Hypothalamus (tissue), 51 donors: Measurements from ENCODE around the gene KREMEN1.
"Not testable (repeated sequence)": the region's sequence is repeated elsewhere in the genome, so short reads cannot be mapped to it uniquely, and the experiment has no call there.

Experiments used
- DNase-seq, 51 donors: peaks; one replicate each; lab custom pipeline; 2025; lab: John Stamatoyannopoulos, UW

Gene KREMEN1

DNA sequence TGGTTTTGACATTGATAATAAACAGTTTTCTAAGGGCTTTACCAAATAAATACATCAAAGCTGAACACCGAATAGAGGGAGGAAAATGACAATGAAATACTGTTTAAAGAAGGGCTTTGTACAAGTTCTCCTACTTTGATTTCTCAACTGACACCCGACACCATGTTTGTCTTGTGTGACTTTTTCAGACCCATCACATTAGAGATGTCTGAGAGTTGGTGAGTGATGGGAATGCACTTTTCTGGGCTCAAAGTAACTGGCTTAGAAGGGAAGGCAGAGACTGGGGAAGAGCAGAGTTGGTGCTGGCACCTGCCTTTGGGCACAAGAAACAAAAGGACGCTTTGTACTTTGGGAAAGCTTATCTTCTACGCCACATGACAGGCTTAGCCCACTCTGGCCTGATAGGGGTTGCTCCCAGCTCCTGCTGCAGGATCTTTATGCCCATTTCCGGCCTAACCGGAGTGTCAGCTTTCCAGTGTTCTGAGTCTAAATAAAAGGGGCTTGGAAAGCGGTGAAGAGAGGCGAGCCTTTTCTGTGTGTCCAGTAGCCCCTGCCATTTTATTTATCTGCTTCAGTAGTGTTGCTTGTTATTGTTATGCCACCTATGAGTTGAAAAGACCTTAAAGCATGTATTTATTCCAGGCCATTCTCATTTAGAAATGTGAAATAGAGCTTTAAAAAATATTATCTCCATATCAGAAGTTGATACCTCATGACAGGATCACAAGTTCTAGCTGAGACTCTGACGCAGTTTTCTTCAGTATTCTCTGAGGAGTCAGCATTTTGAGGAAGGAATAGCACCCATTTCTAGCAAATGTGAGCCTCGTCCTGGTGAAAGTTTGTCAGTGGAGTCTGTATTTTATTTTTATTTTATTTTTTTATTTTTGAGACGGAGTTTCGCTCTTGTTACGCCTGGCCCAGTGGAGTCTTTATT lies 24.2 kb downstream of the KREMEN1 start:
- peak in 5 of 51 donors; percentile 11 to 29 (median 20) for DNase-seq

DNA sequence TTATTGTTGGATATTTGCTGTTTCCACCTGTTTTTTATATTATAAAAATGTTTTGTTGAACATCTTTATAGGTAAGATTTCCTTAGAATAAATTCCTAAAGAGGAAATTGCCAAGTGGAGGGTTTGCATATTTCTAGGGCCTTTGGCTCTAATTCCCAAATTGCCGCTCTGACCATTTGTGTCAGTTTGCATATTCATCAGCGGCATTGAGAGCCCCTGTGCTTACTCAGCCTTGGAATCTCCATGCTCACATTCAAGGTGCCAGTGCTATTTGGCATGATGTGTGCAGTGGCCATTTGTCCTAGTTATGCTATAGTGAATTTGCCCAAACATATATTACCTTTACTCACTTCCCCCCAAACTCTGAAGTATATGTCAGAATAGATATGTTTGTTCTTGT lies 25.5 kb downstream of the KREMEN1 start:
- DNase-seq: no peak

DNA sequence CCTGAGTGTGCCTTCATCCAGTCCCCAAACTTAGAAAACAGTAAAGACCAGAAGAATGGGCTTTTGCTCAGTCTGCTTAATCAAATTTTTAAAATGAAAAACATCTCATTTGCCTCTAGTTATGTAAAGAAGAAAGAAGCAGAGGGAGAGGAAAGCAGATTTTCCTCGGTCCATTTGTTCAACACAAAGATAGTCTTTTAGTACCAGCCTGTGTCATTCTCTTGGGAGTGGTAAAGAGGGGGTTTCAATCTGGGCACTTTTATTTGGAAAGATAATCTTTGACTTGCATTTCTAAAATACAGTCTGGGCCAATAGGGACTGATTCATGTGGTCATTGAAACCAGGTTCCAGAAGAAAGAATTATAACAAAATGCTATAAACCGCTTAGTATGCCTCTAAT lies 29.5 kb downstream of the KREMEN1 start:
- DNase-seq: no peak

DNA sequence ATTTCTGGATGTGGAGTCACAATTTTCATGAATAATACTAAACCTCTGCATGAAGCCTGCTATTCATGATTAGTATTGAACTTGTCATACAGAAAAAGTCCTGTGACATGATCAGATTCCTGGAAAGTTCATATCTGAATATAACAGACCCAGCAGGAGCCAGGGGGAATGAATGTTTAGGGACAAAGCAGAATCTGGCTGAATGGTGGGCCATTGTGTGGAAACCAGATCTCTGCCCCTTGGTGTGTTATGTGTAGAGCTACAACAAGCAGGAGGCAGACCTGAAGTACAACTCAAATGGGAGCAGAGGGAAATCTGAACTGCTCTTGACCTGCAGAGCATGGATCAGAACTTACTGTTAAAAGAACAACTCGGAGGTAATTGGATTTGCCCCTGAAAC lies 30.3 kb downstream of the KREMEN1 start:
- no peak for DNase-seq

DNA sequence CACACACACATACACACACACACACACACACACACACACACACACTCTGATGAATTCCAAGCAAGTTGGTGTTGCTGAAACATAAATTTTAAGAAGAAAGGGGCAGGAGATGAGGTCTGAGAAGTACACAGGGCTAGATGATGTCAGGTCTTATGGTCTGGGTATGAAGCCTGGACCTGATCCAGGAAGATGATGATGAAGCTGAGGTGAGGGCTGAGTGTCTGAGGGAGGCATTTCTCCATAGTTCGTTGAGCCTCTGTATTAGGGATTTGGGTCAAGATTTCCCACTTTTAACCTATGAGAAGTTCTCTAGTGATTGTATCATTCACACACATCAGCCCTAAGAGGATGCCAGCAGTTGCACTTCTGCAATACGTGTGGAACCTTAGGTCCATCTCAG lies 32.6 kb downstream of the KREMEN1 start:
- DNase-seq: no peak

DNA sequence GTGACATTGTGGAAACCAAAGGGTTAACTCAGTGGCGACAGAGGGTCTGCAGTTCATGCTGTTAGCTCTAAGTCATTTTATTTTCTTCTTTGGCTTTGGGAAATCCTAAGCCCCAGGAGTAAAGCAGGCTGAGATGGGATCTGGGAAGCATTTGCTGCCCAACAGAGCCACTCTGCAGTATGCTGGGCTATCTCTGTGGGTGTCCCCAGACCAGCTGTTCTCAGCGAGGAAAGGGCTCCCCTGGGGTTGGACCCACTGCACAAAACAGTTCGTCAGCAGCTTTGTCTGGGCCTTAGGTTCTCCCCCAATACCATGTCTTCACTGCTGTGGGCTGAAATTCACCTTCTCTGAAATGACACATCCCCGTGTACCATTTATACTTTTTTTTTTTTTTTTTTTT lies 34.0 kb downstream of the KREMEN1 start:
- no peak for DNase-seq

DNA sequence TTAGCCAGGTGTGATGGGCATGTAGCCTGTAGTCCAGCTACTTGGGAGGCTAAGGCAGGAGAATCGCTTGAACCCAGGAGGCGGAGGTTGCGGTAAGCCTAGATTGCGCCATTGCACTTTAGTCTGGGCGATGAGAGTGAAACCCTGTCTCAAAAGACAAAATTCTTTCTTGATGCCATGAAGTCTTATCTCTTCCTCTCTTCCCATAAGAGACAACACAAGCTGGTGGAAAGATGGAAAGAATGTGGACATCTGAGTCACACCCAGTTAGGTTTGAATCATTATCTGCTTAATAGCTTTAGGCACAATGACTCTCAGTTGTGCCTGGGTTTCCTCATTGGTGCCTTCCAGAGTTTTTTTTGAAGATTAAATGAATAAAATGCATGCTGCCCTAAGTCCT lies 35.3 kb downstream of the KREMEN1 start:
- no peak for DNase-seq

DNA sequence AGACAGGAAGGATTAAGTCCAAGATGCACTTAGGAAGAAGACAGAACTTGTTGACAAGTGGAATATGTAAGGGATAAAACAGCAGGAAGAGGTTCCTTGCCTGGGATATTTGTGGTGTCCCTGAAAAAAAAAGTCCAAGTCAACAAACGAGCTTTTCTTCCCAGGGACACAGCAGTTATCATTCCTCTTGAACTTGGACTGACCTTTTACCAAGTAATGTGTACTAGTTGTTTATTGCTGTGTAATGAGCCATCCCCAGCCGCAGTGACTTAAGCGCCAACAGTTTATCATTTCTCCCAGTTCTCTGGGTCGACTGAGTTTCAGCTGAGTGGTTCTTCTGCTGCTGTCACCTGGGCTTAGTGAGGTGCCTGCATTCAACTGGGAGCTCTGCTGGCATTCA lies 37.0 kb downstream of the KREMEN1 start:
- no peak for DNase-seq

DNA sequence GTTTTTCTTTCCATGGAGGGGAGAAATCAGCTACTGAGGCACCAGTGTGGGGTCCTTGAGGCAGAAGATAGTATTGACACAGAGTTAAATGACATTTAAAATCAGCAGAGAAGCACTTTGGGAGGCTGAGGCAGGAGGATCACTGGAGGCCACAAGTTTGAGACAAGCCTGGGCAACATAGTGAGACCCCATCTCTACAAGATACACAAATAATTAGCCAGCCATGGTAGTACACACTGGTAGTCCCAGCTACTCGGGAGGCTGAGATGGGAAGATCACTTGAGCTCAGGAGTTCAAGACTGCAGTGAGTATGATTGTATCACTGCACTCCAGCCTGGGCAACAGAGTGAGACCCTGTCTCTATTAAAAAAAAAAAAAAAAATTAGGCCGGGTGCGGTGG lies 38.1 kb downstream of the KREMEN1 start:
- DNase-seq: no peak

DNA sequence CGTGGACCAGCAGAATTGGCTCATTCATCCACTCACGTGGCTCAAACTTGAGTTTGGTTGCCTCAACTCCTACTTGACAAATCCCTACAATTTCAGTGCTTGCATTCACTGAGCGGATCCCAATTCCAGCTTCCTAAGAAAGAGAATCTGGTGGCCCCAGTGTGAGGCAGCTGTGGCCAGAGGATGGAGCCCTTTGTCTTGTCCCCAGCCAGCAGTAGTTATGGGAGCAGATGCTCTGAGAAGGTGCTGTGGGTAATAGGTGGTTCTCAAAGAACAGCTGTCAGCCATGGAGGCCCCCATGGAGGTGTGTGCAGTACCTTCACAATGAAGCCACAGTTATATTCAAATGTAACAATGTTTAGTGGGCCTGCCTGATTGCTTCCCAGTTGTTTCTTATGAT lies 39.3 kb downstream of the KREMEN1 start:
- DNase-seq: peak in 4 of 51 donors; percentile 9 to 32 (median 16)

DNA sequence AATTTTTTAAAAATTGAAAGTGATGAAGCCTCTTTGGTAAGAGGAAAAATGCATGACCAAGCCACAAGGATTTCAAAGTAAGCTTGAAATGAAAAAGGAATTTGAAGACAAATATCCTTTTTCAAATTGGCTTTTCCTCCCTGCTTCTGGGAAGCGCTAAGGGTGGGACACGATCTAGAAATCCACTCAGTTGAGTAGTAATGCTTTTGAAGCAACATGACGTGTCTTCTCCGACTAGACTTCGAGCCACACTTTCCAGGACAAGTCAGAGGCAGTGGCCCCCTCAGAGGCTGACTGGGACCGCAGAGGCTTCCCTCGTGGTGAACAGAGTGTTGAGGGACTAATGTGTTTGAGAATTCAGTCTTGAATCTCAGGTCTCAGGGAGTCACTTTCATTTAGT lies 39.8 kb downstream of the KREMEN1 start:
- no peak for DNase-seq

DNA sequence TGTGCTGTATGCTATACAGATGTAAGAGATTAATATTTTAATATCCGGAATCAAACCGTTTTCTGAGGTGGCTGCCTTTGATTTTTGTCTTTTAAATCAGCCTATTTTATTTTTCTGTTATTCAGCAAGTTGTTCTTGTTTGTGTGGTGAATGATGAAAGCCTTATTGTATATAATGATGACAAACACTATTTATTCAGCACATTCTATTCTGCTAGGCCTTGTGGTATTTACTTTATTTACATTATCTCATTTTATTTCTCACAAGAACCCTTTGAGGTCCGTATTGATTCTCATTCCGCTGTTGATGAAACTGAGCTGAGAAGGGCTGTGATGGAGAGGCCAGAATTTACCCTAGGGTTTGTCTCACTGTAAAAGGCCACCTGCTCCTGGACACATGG lies 40.5 kb downstream of the KREMEN1 start:
- DNase-seq: no peak

DNA sequence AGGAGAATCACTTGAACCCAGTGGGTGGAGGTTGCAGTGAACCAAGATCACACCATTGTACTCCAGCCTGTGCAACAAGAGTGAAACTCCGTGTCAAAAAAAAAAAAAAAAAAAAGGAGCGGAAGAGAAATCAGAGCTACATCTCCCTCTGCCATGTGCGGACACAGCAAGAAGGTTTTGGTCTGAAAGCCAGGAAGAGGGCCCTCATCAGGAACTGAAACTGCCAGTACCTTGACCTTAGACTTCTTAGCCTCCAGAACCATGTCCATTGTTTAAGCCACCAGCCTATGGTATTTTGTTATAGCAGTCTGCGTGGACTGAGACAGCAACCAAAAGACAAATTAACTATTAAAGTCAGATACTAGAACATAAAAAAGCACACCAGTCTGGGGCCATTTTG lies 41.6 kb downstream of the KREMEN1 start:
- DNase-seq: no peak

DNA sequence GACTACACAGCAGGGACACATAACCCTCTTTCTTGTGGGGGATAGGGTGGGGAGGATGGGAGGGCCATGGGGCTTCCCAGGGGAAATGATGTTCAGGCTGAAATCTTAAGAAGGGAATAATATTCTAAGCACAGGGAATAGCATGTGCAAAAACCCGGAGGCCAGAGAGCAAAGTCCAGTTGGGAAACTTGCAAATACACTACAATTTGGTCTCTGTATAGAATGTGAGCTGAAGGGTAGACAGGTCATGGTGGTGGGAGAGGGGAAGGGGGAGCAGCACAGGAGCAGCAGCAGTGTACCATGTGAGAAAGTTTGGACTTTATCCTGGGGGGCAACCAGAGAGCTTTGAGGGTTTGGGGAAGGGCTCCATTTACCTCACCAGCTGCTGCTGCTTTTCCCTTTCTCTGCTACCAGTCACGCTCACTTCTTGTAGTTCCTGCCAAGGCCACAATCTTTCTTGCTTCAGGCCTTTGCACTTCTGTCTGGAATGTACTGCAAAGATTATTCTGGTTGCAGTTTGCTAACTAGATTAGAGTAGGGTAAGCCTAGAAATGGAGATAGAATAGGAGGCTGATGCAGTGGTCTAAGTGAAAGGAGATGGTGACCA lies 43.0 kb downstream of the KREMEN1 start:
- DNase-seq: no peak

DNA sequence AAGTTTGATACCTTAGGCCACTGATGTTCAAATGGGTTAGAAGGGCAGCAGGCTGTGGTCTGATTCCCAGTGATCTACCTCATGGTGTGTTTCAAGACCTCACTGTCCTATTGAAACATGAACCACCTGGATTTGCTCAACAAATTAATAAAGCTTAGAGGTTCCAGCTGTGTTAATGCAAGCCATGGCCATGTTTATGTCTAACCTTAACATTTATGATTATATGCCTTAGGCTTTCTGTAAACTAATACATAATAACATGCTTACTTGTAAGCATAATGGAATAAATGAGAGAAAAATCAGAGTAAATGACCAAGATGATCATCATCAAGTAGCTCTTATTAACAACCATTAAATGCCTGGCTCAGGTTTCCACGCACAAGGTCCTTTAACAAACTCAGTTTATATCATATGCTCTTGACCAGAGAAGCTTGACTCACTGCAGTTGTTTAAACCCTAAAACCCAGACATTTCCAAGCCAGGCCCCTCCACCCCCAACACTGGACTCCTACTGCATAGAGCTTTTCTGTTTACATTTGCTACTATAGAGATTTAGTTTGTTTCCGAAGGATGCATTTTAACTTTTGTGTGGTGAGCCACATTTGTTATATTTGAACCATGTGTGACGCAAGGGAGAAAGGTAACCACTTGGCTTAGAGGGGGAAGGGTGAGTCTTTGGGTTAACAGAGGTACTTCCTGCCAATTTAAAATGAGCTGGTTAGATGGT lies 43.7 kb downstream of the KREMEN1 start:
- DNase-seq: no peak

DNA sequence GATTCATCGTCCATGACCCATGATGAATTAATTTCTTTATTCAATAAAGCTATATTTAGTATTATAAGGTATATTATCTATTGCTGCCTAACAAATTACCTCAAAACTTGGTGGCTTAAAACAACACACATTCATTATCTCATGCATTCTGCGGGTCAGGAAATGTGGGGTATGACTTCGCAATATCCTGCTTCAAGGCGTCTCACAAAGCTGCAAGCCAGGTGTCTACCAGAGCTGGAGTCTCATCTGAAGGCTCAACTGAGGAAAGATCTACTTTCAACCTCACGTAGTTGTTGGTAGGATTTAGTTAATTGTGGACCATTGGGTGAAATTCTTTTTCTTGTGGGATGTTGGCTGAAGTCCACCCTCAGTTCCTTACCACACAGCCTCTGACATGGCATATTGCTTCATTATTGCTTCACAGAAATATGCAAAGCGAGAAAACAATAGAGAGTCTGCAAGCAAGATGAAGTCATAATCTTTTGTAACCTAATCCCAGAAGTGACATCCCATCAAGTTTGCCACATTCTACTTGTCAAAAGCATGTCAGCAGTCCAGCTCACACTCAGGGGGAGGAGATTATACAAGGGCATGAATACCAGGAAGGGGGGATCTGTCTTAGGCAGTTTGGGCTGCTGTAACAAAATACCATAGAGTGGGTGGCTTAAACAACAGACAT lies 45.1 kb downstream of the KREMEN1 start:
- DNase-seq: no peak

DNA sequence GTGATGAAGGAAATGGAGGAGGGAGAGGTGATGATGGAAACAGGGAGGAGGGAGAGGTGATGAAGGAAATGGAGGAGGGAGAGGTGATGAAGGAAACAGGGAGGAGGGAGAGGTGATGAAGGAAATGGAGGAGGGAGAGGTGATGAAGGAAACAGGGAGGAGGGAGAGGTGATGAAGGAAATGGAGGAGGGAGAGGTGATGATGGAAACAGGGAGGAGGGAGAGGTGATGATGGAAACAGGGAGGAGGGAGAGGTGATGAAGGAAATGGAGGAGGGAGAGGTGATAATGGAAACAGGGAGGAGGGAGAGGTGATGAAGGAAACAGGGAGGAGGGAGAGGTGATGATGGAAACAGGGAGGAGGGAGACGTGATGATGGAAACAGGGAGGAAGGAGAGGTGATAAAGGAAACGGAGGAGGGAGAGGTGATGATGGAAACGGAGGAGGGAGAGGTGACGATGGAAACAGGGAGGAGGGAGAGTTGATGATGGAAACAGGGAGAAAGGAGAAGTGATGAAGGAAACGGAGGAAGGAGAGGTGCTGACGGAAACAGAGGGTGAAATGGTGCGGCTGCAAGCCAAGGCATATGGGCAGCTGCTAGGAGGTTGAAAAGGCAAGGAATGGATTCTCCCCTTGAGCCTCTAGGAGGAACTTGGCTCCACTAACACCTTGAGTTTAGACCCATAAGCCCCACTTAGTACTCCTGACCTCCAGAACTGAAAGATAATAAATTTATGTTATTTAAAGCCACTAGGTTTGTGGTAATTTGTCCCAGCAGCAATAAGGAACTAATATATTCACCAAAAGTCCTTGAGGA lies 47.5 kb downstream of the KREMEN1 start:
- not testable (repeated sequence) for DNase-seq

DNA sequence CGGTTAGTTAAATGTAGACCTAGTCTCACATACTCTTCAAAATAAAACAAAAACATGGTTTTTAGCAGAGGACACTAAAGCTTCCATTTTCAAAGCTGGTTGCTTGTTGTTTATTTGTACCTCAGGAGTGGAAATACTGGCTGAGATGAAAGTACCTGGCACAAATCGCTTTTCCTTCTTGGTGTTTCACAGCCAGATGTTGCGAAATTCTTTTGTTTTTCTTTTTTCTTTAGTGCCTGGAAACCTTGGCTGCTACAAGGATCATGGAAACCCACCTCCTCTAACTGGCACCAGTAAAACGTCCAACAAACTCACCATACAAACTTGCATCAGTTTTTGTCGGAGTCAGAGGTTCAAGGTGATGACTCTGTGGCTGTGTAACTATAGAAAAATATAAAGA lies 48.3 kb downstream of the KREMEN1 start:
- no peak for DNase-seq

DNA sequence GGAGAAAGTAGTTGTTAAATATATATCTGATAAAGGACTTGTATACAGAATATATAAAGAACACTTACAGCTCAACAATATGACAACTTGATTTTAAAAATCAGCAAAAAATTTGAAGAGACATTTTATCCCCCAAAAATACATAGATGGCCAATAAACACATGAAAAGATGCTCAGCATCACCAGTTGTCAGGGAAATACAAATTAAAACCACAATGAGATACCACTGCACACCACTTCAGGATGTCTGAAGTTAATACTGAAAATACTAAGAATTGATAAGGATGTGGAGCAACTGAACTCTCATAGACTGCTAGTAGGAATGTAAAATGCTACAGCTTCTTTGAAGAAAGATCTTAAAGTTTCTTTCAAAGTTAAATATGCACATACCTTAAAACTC lies 49.2 kb downstream of the KREMEN1 start:
- DNase-seq: no peak

DNA sequence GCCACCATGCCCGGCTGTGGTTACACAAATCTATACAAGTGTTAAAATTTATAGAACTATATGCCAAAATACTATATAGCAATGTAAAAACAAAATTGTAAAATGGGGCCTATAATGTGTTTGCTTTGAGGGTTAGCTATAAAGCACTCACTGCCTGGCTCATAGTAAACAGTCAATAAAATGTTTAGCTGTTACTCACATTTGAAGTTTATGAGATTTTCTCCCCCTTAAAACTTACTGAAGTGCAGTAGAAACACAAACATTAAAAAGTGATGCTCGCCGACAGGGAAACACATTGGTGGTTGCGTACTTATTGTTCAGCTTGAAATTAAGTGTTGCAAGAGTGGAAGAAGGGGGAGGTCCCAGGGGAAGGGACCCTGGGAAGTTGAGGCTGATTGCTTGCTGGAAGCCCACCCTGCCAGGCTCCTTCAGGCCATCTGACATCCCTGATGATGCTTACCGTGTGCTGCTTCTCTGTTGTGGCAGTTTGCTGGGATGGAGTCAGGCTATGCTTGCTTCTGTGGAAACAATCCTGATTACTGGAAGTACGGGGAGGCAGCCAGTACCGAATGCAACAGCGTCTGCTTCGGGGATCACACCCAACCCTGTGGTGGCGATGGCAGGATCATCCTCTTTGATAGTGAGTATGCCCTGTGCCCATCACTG lies 52.1 kb downstream of the KREMEN1 start:
- no peak for DNase-seq
